OCI-LY1 (cell line): ENCODE data around the gene CRMP1.

Experiments
- H2AFZ ChIP-seq: fragments of 200-600 bp; sonication (generic), shearing (Covaris generic); 2 replicates; pipeline ENCODE4 v1.6.0; 2014; ENCODE audit warnings: antibody characterized with exemption, mild to moderate bottlenecking, low read length
- H3F3A ChIP-seq: fragments of 200-600 bp; sonication (generic), shearing (Covaris generic); 2 replicates; pipeline ENCODE4 v1.6.0; 2014; ENCODE audit warnings: mild to moderate bottlenecking, antibody characterized with exemption, low read length, moderate library complexity; ENCODE audit not compliant: insufficient read depth
- H3K27ac ChIP-seq: fragments of 200-600 bp; sonication (generic); 2 replicates; pipeline ENCODE4 v1.5.1; 2014; ENCODE audit warnings: low read length, mixed run types, mild to moderate bottlenecking, low read depth; ENCODE audit not compliant: poor library complexity, severe bottlenecking
- H3K27me3 ChIP-seq: fragments of 200-600 bp; sonication (generic); 2 replicates; pipeline ENCODE4 v1.6.0; 2014; ENCODE audit warnings: antibody characterized with exemption, mild to moderate bottlenecking, low read length, moderate library complexity; ENCODE audit not compliant: insufficient read depth
- H3K36me3 ChIP-seq: fragments of 200-600 bp; sonication (generic); 2 replicates; pipeline ENCODE4 v1.6.1; 2014; ENCODE audit warnings: mild to moderate bottlenecking, antibody characterized with exemption, low read length, moderate library complexity, mixed read lengths; ENCODE audit not compliant: insufficient read depth
- H3K4me1 ChIP-seq: fragments of 200-600 bp; sonication (generic); 2 replicates; pipeline ENCODE4 v1.5.1; 2014; ENCODE audit warnings: mild to moderate bottlenecking, low read length, moderate library complexity; ENCODE audit not compliant: insufficient read depth, severe bottlenecking
- H3K4me2 ChIP-seq: fragments of 200-600 bp; sonication (generic), shearing (Covaris generic); 2 replicates; pipeline ENCODE4 v1.6.1; 2014; ENCODE audit warnings: low read length
- H3K4me3 ChIP-seq: fragments of 200-600 bp; sonication (generic); 2 replicates; pipeline ENCODE4 v1.5.1; 2014; ENCODE audit warnings: low read length, low read depth, mild to moderate bottlenecking, mixed read lengths; ENCODE audit not compliant: poor library complexity, severe bottlenecking
- H3K79me2 ChIP-seq: fragments of 200-600 bp; shearing (Covaris generic); 2 replicates; pipeline ENCODE4 v1.6.1; 2016; ENCODE audit warnings: mixed run types, low read length, mixed read lengths; ENCODE audit not compliant: insufficient read depth
- H3K9ac ChIP-seq: fragments of 200-600 bp; sonication (generic), shearing (Covaris generic); 2 replicates; pipeline ENCODE4 v1.6.1; 2014; ENCODE audit warnings: mild to moderate bottlenecking, low read length, mixed read lengths
- H3K9me2 ChIP-seq: fragments of 200-600 bp; sonication (generic), shearing (Covaris generic); 2 replicates; pipeline ENCODE4 v1.6.1; 2014; ENCODE audit warnings: low read depth, mild to moderate bottlenecking, low read length, mixed read lengths
- H3K9me3 ChIP-seq: fragments of 200-600 bp; shearing (Covaris generic); 2 replicates; pipeline ENCODE4 v1.6.1; 2014; ENCODE audit warnings: low read length, mixed read lengths
- H4K20me1 ChIP-seq: fragments of 200-600 bp; sonication (generic), shearing (Covaris generic); 2 replicates; pipeline ENCODE4 v1.6.0; 2016; ENCODE audit warnings: mild to moderate bottlenecking, low read length; ENCODE audit not compliant: insufficient read depth
- EZH2 ChIP-seq: fragments of 200-600 bp; sonication (generic), shearing (Covaris generic); IDR thresholded peaks from 2 replicates; pipeline ENCODE4 v1.8.0; 2017; ENCODE audit warnings: borderline replicate concordance, mixed run types, mild to moderate bottlenecking, antibody characterized with exemption, low read length, moderate library complexity, mixed read lengths
- TF ChIP-seq, protein P1 (sequence below): fragments of 200-600 bp; sonication (generic), shearing (Covaris generic); IDR thresholded peaks from 2 replicates; pipeline ENCODE4 v1.5.1; 2017; ENCODE audit warnings: mild to moderate bottlenecking, antibody characterized with exemption, low read length, moderate library complexity, mixed read lengths

CRMP1 gene

DNA sequence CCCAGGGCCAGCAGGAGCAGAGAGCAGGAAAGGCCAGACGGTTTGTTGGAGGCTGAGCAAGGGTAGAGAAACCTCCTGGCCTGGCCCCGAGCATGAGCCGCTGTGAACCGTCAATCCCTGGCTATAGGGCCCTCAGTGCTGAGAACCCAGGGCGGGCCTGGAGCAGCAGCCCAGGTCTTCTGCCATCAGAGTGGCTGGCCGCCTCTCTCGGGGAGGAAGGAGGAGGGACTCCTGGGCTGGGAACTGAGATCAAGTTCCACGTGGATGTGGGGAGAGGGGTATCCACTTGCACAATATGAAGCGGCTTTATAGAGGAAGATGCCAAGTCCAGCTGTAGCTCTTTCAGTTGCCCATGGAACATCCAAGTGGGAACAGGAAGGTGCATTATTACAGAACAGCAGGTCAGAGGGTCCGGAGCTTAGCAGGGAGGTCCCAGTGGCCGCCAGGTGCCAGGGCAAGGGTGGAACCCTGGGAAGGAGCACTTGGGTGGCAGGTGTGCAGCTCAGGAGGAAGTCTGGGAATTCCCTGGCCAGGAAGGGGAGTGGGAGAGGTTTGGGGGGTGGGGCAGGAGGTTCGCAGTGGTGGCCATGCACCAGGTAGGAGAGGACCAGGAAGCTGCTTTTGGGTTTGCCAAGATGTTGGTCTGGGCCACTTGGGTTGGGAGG lies 31.7 kb upstream of the CRMP1 start:
- Histone ChIP-seq H3K27me3 (no peaks in the 10 kb centered on the region), H3K9me3 (no peaks in the 10 kb centered on the region), H4K20me1 (no peaks in the 10 kb centered on the region), H3K4me1 (no peaks in the 10 kb centered on the region), H3K36me3 (no peaks in the 10 kb centered on the region), H3F3A (no peaks in the 10 kb centered on the region), H3K27ac (no peak overlapping the region), H3K9ac (no peak overlapping the region), H3K79me2 (no peaks in the 10 kb centered on the region), H3K4me3 (no peak overlapping the region), H2AFZ (no peak overlapping the region), H3K9me2 (no peaks in the 10 kb centered on the region), H3K4me2 (no peak overlapping the region)
- TF ChIP-seq, protein P1, sequence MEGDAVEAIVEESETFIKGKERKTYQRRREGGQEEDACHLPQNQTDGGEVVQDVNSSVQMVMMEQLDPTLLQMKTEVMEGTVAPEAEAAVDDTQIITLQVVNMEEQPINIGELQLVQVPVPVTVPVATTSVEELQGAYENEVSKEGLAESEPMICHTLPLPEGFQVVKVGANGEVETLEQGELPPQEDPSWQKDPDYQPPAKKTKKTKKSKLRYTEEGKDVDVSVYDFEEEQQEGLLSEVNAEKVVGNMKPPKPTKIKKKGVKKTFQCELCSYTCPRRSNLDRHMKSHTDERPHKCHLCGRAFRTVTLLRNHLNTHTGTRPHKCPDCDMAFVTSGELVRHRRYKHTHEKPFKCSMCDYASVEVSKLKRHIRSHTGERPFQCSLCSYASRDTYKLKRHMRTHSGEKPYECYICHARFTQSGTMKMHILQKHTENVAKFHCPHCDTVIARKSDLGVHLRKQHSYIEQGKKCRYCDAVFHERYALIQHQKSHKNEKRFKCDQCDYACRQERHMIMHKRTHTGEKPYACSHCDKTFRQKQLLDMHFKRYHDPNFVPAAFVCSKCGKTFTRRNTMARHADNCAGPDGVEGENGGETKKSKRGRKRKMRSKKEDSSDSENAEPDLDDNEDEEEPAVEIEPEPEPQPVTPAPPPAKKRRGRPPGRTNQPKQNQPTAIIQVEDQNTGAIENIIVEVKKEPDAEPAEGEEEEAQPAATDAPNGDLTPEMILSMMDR: no peak
- TF ChIP-seq EZH2: no peak

DNA sequence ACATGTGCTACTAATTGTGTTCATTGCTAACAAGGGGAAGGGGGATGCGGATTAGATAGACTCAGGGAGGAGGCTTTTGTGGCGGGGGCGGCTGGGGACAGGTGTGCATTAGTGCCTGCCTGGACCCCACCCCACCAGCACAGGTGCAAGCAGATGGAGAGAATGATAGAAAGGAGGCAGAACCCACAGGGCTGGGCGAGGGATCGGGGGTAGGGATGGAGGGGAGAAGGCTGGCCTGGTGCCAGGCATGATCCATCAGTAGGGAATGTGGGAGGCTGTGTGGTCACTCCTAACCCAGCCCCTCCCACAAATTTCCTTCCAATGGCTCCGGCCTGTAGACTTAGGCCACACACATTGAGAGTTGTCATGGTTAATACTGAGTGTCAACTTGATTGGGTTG lies 30.5 kb upstream of the CRMP1 start:
- Histone ChIP-seq H3K36me3 (no peaks in the 10 kb centered on the region), H3K4me1 (no peaks in the 10 kb centered on the region), H3K9me2 (no peaks in the 10 kb centered on the region), H3K4me2 (no peak overlapping the region), H3K79me2 (no peaks in the 10 kb centered on the region), H3K27me3 (no peaks in the 10 kb centered on the region), H3K9me3 (no peaks in the 10 kb centered on the region), H3K9ac (no peak overlapping the region), H2AFZ (no peak overlapping the region), H3K4me3 (no peak overlapping the region), H3F3A (no peaks in the 10 kb centered on the region), H4K20me1 (no peaks in the 10 kb centered on the region), H3K27ac (no peak overlapping the region)
- TF ChIP-seq, protein P1: no peak
- no peak for TF ChIP-seq EZH2

DNA sequence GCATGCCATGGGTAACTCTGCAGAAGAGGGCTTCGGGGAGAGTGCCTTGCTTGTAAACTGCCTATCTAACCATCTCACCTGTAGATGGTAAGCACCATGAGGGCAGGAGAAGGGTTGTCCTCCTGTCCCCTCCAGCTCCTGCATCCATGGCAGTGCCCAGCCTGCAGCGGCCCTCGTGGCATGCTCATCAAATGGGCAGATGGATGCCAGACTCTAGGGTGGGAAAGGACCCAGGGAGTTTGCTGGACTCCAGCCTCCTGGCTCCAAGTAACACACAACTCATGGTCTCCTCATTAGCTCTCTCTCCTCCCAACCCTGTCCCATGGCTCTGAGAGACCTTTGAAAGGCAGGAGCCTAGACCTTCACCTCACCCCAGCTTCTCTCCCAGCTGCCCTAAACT lies 29.7 kb upstream of the CRMP1 start:
- H3K4me1 ChIP-seq: no peaks in the 10 kb centered on the region
- no peak overlapping the region for H3K9ac ChIP-seq
- H4K20me1 ChIP-seq: no peaks in the 10 kb centered on the region
- no peaks in the 10 kb centered on the region for H3K36me3 ChIP-seq
- no peaks in the 10 kb centered on the region for H3K9me2 ChIP-seq
- H3K4me2 ChIP-seq: no peak overlapping the region
- no peak for TF ChIP-seq EZH2
- no peaks in the 10 kb centered on the region for H3K9me3 ChIP-seq
- no peaks in the 10 kb centered on the region for H3K27me3 ChIP-seq
- H3K27ac ChIP-seq: no peak overlapping the region
- H3K4me3 ChIP-seq: no peak overlapping the region
- no peaks in the 10 kb centered on the region for H3K79me2 ChIP-seq
- no peaks in the 10 kb centered on the region for H3F3A ChIP-seq
- H2AFZ ChIP-seq: no peak overlapping the region

DNA sequence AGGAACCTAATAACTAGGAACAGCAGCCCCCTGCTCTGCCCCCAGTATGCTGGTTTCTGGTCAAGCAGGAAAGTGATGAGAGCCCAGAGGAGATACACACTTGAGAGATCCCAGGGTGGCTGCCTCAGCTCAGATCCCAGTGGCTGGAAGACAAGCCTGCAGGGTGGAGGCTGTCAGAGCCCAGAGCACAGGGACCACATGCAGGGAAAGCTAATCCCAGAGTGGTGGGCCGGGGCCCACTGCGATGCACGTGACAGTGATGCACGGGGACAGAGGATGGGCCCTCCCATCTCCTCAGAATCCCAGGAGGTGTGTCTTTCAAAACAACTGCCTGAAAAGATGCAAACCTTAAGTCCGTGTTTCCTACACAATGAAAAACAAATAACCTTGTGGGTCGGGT lies 29.1 kb upstream of the CRMP1 start:
- Histone ChIP-seq H3K9ac (no peak overlapping the region), H3K4me2 (no peak overlapping the region), H3K36me3 (no peaks in the 10 kb centered on the region), H3F3A (no peaks in the 10 kb centered on the region), H3K4me3 (no peak overlapping the region), H3K79me2 (no peaks in the 10 kb centered on the region), H2AFZ (no peak overlapping the region), H3K9me3 (no peaks in the 10 kb centered on the region), H4K20me1 (no peaks in the 10 kb centered on the region), H3K27me3 (no peaks in the 10 kb centered on the region), H3K9me2 (no peaks in the 10 kb centered on the region), H3K4me1 (no peaks in the 10 kb centered on the region), H3K27ac (no peak overlapping the region)
- TF ChIP-seq, protein P1: no peak
- TF ChIP-seq EZH2: no peak
